Jurkat, Clone E6-1 (cell line): ENCODE results near the gene FPR2.
"Not testable (repeated sequence)": the region's sequence is repeated elsewhere in the genome, so short reads cannot be mapped to it uniquely, and the experiment has no call there.

ENCODE experiments used
- DNase-seq: peaks from one replicate; pipeline ENCODE4 v3.0.0-alpha.2; 2011; ENCODE audit warnings: low read depth, low spot score
- H3K4me3 ChIP-seq: 2 replicates; pipeline ENCODE4 v1.5.1; 2011; ENCODE audit warnings: mild to moderate bottlenecking, low read length, control low read depth, moderate library complexity

FPR2 gene

DNA sequence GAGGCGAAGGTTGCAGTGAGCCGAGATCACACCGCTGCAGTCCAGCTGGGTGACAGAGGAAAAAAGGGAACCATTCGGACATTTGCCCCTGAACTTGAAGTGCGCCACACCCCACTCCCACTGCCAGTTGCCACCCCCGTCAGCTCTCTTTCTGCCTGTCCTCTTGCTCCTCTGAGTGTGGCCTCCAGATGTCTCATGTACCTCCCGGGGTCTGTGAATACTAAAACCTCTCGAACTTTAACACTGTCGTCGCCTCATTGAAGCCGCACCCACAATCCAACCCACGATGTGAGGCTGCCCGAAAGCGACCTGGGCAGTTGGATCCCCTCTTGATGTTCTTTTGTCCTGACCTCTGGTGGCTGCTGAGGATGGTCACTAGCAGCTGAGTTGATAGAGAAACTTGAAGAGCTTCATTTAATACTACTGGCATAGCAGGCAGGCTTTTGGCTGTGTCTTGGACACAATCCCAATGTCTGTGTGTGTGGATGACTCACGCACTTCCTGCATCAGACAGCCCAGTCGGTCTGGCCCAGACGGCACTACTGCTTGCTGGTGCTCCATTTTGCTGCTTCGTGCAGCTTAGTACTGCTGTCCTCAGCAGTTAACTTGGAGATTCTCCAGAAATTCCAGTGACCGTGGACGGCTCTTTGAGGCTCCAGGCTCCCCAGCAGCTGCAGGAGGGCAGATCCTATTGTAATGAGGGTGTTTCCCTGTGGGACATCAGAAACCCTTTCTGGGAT lies 38.2 kb downstream of the FPR2 start:
- H3K4me3 ChIP-seq = no peak overlapping the region
- no peak for DNase-seq

DNA sequence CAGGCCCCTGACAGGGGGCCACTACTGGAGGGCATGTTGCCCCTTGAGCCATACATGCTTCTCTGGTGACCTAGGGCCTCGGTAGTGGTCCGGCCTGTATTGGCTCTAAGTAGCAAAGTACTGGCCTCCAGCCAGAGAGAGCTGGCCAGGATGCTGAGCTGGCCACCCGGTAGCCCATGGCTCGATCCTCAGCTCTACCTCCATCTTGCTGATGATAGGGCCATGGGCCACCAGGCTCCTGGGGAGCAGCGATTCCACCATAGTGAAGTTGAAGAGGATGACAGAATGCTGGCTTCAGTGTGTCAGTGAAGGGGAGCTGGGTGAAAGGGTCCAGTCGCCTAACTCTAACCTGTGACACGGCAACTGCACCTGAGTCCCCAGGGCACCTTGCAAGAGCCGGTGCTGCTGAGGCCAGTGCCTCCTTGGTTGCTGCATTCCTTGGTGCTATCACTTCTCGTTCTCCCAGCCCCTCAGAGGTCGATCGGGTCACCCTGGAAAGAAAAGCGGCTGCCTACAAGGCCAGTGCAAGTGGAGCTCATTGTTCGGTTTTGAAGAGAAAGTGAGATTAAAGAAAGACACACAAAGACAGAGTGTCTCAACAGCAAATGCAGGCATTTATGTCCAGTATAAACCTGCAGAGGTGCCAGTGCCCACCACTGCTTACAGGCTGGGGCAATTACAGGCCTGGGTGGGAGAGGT lies 38.9 kb downstream of the FPR2 start:
- H3K4me3 ChIP-seq = no peak overlapping the region
- no peak for DNase-seq

DNA sequence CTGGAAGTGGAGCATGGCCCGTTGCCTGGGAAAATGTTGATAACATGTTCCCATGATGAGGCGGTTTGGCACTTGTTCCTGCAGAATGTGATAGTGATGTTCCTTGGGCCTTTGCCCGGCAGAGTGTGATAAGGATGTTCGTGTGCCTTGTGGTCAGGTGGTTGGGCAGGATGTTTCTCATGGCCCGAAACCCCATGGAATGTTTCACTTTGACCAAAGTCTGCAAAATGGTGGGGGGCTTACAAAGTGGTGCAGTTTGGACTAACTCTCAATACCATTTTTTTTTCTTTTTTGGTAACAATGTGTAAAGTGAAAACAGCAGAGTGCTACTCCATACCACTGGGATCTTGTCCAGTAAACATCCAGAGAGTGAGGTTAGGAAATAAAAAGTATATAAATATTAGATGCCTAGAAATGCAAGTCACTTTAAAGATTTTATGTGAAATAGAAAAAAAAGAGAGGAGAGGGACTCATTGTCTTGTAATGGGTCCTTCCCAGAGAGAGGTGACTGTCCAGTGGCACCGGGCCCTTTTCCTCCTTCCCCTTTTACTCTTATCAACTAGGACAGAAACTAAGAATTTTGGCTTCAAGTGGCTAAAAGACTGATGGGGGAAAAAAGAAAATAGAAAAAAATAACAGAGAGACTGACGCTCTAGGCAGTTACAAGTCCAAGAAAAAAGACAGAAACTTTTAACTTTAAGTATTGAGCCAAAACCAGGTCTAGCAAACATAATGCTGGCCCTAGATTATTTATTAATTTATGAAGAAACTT lies 39.7 kb downstream of the FPR2 start:
- no peak for DNase-seq
- no peak overlapping the region for H3K4me3 ChIP-seq

DNA sequence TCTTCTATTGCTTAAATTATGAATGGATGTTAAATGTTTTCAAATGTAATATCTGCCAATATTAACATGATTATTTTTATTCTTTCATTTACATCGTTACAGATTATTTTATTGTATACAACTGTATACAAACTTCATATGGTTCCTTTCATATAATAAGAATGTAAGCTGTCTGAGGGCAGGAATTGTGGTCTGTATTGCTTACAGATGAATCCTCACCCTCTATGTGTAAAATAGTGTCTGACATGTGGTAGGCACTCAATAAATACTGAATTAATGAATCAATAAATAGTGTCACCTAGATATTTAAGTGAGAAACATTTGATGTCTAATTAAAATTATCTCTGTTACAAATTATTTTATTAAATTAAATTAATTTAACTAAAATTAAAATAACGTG lies 41.8 kb downstream of the FPR2 start:
- H3K4me3 ChIP-seq = no peak overlapping the region
- no peak for DNase-seq

DNA sequence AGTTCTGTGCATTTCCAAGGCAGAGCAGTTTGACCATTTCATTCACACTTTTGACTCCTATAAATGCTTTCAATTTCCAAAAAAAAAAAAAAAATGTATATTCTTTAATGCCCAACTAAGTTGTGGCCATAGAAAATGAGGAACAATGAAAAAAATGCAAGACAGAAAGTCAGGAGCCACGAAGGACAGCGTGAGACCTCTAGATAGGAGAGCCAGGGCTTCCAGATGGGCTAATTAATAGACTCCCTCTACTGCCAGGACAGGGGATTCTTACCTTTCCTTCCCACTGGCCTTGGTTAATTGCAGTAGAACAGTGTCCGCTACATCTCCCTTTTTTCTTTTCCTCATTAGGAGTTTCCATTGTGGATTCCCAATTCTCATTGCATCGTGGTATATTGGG lies 42.5 kb downstream of the FPR2 start:
- no peak for DNase-seq
- H3K4me3 ChIP-seq = no peak overlapping the region

DNA sequence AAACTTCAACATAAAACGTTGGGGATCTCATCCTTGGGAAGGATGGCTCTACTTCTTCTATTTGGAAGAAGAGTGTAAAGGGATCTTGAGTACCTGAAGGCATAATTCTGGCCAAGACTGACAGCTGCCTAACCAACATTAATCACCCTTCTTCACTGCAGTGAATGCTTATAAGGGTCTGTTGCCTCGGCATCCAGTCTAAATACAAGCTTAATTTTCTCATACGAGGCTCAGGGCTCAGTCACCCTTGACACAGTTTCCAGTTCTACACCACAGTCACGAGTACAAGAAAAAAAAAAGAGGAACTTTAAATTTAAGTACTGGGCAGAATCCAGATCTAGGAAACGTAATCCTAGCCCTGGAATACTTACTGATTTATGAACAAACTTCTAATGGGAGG lies 43.0 kb downstream of the FPR2 start:
- no peak for DNase-seq

DNA sequence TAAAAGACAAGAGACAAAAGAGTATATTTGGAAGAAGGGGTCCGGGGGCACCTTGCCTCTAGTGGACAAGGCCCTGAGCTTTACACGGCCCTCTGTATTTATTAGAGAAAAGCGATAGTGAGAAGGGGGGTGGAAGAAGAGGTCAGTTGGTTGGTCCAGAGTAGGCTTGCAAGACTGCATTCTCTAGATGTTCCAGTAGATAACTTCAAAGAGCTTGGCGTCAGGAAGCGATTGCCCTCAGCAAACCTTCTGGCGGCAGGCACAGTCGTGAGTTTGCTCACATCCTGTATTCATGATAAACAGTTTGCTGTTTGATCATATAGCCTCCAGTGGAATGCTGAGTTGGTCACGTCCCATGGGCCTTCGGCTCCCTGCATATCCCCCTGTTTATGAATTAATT lies 43.8 kb downstream of the FPR2 start:
- not testable (repeated sequence) for H3K4me3 ChIP-seq
- DNase-seq = peak; percentile 64

More for the DNA sequence above, 43.0 kb downstream of the FPR2 start:
- H3K4me3 ChIP-seq = no peak overlapping the region

DNA sequence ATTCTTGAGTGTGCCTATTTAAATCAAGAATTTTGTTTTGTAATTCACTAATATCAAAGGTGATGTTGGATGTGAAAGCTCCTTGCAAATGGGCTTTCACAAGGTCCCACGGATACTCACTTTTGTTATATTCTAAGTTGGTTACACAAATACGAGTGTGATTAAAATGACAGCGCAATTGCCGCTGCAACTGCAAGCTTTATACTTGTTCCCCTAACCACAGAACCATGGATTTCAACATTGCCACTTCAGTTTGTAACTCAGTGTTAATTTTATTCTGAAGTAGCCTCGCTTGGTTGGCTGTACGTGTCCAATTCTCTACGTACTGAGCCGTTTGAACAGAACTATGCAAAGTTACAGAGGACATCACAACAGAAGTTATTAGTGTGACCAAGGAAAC lies 44.4 kb downstream of the FPR2 start:
- not testable (repeated sequence) for DNase-seq, H3K4me3 ChIP-seq

DNA sequence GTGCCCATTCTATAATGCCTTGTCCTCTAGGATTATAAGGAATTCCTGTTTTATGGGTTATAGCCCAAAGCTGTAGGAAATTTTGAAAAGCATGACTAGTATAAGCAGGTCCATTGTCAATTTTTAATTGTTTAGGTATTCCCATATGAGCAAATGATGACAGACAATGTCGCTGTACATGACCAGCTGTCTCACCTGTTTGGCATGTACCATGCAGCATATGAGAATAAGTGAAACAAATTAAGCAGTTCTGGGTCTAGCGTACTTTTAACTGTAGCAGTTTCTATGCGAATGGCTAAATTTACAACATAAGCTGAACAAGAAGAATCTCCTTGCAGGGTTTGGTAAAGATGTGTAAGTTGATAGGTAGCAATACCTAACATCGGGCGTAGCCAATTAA lies 45.6 kb downstream of the FPR2 start:
- DNase-seq = not testable (repeated sequence)
- peak overlapping the region; percentile 18 for H3K4me3 ChIP-seq

DNA sequence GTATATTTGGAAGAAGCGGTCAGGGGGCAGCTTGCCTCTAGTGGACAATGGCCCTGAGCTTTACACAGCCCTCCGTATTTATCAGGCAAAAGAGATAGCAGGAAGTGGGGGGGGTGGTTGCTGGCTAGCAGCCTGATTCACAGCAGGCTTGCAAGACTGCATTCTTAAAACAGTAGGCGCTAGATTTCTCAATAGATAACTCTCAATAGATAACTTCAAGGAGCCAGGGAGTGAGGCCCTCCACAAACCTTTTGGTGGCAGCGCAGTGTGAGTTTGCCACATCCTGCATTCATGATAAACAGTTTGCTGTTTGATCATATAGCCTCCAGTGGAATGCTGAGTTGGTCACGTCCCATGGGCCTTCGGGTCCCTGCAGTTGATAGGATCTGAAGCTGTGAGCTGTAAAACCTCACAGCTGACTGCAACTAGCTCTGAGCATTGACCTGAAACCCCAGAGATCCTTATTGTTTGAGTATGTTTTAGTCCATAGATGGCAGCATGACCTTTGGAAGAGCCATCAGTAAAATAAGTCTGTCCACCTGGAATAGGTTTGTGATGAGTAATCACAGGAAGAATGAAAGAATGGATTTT lies 46.2 kb downstream of the FPR2 start:
- DNase-seq = peak; percentile 95
- H3K4me3 ChIP-seq = peak overlapping the region; percentile 18

DNA sequence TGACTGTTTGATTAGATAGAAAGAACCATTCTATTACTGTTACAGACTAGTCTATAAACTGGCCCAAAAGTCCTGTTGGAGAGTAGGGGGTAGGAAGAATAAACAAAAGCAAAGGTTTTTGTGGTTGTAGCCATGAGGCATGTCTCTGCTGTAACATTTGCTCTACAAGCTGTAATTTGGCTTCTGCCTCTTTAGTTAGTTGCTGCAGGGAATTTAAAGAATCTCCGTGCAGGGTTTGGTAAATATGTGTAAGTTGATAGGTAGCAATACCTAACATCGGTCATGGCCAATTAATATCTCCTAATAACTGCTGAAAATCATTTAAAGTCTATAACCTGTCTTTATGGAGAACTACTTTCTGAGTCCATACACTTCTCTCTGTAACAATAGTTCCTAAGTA lies 46.9 kb downstream of the FPR2 start:
- no peak overlapping the region for H3K4me3 ChIP-seq
- no peak for DNase-seq

DNA sequence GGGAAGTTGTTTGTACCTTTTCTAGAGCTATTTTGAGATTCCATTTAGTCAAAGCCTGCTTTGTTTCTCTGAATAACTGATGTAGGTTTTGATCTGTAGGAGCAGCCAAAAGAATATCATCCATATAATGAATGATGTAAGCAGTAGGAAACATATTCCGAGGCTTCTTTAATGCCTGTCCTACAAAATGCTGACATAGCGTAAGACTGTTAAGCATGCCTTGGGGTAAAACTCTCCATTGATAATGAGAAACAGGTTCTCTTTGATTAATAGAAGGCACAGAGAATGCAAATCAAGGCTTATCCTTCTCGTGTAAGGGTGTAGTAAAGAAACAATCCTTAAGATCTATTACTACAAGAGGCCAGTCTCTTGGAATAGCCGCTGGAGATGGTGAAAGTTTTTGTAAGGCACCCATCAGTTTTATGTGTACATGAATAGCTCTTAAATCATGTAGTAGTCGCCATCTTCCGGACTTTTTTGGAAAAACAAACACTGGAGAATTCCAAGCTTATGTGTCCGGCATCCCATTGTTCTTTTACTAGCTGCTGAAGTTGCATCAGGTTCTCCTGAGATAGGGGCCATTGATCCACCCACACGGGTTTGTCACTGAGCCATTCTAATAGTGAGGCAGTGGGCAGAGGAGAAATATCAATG lies 47.5 kb downstream of the FPR2 start:
- no peak for DNase-seq
- no peak overlapping the region for H3K4me3 ChIP-seq

DNA sequence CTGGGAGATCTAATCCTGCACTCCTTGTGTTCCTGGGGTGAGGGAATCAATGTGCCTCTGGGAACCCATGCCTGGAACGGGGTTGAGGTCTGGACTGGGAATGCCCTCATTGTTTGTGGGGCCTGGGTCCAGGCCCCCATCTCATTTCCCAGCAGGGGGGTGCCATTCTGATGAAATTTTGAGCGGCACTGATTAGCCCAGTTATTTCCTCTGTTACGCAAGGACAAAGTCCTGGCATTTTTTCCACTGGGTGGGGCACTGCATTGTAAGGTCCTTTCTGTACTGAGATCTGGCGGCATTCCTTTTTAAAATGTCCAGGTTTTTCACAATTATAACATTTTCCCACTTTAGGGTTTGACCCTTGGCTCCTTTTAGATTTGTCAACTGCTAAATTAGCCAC lies 48.8 kb downstream of the FPR2 start:
- no peak for DNase-seq
- H3K4me3 ChIP-seq = no peak overlapping the region

DNA sequence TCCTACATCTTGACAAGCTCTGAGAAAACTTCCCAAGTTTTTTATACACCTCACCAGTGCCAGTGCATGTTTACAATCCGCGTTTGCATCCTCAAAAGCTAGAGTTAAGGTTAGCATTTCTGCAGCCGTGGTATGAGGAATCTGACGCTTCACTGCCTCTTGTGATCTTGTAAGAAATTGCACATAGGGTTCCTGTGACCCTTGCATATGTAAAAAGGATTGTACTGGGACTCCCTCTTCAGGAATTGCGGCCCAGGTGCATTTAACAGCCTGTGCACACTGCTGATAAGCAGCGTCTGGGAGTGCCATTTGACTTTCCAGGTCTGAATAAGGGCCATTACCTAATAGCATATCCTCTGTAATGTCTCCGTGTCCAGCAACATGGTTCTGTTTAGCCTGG lies 49.2 kb downstream of the FPR2 start:
- peak; percentile 86 for DNase-seq
- H3K4me3 ChIP-seq = no peak overlapping the region

DNA sequence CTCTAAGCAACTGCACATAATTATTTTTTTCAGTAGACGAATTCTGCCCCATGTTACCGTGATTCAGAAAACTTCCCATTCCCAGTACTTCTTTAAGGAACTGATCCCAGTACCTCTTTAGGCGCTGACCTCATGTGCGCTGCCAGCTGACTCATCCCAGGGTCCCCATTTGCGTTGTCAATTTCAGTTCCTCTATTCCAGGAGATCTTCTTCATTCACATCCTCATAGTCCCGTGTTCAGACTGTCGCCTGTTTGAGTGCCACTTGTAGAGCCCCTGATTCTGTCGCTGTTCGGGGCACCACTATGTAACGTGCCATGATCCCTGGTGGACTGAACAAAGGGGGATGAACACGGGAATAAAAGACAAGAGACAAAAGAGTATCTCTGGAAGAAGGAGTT lies 50.4 kb downstream of the FPR2 start:
- no peak overlapping the region for H3K4me3 ChIP-seq
- DNase-seq = no peak

DNA sequence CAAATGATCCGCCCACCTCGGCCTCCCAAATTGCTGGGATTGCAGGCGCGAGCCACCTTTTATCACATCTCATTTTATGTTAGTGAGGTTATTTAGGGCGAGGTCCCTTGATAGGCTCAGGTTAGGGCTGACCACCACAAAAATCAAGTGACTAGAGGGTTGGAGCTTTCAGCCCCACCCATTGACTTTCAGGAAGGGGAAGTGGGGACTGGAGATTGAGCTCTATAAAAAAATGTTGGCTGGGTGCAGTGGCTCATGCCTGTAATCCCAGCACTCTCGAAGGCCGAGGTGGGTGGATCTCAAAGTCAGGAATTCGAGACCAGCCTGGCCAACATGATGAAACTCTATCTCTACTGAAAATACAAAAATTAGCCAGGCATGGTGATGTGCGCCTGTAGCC lies 54.1 kb downstream of the FPR2 start:
- H3K4me3 ChIP-seq = no peak overlapping the region

DNA sequence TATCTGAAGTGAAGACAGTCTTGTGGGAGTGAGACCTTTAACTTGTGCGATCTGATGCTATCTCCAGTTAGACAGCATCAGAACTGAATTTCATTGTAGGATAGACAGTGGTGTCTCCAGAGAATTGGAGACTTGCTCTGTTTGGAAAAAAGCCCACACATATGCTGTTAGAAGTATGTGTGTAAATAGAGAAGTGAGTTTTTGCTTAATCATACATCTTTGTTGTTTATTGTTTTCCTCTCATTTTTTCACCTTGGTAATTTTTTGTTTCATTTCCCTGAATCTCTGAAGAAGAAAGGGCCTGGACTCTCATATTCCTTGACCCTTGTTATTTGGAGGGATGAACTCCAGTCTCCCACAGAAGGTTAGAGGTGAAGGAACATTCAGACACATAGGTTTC lies 55.7 kb downstream of the FPR2 start:
- DNase-seq = no peak
- H3K4me3 ChIP-seq = no peak overlapping the region

More for the DNA sequence above, 54.1 kb downstream of the FPR2 start:
- no peak for DNase-seq

DNA sequence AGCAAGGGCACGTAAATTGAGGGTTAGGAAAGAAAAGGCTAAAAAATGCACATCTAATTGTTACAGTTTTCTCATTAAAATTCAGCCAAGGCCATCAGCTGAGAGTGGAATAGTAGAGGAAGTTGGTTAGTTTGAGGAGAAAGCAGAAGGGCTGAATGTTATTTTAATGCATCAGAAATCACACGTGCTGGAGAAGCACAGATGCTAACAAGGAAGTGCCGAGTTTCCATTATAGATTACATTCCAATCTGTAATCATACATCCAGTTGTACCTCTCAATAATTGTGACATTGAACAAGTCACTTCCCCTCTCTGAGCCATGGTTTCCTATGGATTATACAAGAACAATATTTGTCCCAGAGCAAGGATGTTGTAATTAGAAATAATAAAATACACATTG lies 59.0 kb downstream of the FPR2 start:
- no peak for DNase-seq
- H3K4me3 ChIP-seq = no peak overlapping the region
